Measurements from ENCODE around the gene SWAP70.

The SWAP70 gene

DNA sequence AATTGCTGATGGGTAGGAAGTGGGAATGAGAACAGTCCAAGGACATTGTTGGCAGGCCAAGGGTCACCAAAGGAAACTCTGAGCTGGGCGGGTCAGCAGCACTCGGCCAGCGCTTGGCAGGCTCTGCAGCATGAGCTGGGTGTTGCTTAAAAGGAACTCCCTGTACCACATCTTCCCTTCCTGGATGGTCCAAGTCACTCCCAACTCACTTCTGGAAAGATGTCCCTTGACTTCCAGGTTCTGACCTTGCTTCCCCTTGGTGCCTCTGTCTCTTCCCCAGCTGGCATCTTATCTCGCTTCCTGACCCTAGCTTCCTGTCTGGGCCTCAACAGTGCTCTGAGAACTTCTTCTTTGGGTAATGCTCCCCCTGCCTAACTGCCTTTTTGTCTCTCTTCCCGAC, 24.8 kb upstream of the SWAP70 start:
- H3K4me3 ChIP-seq (ENCODE audit: low read length): no peak overlapping the region
- TF ChIP-seq, protein P1, sequence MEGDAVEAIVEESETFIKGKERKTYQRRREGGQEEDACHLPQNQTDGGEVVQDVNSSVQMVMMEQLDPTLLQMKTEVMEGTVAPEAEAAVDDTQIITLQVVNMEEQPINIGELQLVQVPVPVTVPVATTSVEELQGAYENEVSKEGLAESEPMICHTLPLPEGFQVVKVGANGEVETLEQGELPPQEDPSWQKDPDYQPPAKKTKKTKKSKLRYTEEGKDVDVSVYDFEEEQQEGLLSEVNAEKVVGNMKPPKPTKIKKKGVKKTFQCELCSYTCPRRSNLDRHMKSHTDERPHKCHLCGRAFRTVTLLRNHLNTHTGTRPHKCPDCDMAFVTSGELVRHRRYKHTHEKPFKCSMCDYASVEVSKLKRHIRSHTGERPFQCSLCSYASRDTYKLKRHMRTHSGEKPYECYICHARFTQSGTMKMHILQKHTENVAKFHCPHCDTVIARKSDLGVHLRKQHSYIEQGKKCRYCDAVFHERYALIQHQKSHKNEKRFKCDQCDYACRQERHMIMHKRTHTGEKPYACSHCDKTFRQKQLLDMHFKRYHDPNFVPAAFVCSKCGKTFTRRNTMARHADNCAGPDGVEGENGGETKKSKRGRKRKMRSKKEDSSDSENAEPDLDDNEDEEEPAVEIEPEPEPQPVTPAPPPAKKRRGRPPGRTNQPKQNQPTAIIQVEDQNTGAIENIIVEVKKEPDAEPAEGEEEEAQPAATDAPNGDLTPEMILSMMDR (IDR thresholded peaks at IDR 0.05; ENCODE audit: insufficient read depth, low read depth, low read length, missing control alignments): no peak
- DNase-seq (ENCODE audit: low read depth): no peak

DNA sequence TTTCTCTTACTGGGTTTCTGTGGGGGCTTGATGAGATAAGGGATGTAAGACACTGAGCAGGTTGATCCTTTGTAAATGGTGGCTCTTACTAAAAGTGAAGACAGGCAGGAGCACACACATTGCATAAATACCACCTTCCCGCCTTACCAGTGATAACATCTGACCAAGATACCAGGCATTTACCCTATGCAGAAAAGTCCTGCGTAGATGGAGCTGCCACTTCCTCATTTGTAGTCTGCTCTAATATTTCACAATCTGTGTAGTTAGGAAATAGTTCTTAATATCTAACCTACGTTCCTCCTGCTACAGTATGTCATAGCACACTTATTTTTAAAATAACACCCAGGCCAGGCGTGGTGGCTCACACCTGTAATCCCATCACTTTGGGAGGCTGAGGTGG, 23.9 kb upstream of the SWAP70 start:
- DNase-seq (ENCODE audit: low read depth): no peak
- no peak overlapping the region for H3K4me3 ChIP-seq (ENCODE audit: low read length)
- TF ChIP-seq, protein P1 (IDR thresholded peaks at IDR 0.05; ENCODE audit: insufficient read depth, low read depth, low read length, missing control alignments): no peak

DNA sequence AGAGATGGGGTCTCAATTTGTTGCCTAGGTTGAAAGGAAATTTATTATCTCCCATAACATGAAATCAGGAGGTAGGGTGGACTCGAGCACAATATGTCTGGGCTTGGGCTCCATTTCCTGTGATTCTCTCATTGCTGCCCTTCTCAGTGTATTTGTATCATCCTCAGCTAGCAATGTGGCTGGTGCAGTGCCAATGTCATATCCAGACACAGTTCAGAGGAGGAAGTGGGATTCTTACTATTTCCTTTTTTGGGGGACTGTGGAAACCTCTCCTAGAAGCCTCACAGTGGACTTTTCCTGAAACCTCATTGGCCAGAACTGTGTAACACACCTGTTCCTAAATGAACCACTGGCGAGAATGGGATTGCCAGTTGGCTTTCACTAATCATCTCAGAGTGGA, 21.0 kb upstream of the SWAP70 start:
- H3K4me3 ChIP-seq (ENCODE audit: low read length): no peak overlapping the region
- no peak for DNase-seq (ENCODE audit: low read depth)
- TF ChIP-seq, protein P1 (IDR thresholded peaks at IDR 0.05; ENCODE audit: insufficient read depth, low read depth, low read length, missing control alignments): no peak

DNA sequence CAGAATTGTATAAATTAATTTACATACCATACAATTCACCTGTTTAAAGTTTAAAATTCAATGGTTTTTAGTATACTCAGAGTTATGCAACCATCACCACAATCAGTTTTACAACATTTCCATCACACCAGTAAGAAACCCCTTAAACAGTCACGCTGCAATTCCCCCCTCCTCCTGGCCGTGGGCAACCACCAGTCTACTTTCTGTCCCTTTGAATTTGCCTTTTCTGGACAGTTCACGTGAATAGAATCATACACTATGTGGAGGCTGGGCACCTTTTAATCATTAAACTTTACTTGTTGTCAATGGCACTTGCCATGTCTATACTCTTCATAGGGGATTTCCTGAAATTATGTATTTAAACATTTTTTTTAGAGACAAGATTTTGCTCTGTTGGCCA, 20.1 kb upstream of the SWAP70 start:
- DNase-seq (ENCODE audit: low read depth): no peak
- H3K4me3 ChIP-seq (ENCODE audit: low read length): no peak overlapping the region
- TF ChIP-seq, protein P1 (IDR thresholded peaks at IDR 0.05; ENCODE audit: insufficient read depth, low read depth, low read length, missing control alignments): no peak

DNA sequence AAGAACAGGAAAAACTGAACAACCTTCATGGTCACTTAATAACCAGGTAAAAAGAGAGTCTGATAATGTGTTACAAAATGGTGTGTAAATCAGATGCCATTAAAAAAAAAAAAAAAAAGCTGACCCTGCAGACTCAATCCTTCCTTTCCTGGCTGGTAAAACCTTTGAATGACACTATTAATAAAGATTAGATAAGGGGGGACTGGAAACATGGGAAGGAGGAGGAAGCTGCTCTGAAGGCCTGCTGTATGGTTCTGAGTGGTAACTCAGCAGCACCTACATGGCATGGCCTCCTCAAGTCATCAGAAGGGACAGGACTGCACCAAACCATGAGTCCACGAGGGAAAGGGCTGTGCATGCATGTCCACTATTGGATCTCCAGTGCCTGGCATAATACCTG, 18.0 kb upstream of the SWAP70 start:
- TF ChIP-seq, protein P1 (IDR thresholded peaks at IDR 0.05; ENCODE audit: insufficient read depth, low read depth, low read length, missing control alignments): no peak
- no peak overlapping the region for H3K4me3 ChIP-seq (ENCODE audit: low read length)
- DNase-seq (ENCODE audit: low read depth): no peak

DNA sequence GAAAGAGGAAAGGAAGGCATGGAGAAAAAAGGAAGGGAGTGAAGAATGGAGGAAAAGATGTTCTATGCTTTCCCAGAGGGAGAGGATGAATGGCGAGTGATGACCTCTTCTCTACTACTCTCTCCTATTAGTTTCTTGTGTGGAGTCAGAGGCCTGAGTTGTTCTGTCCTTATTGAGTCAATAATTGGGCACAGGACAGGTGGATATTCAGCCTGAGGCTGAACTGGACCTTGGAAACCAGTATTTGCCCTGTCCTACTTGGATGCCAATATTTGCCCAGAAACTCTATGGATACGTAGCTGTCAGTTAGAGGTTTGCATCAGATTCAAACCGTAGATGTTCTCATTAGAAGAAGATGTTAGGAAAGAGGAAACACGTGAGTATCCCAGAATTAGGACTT, 17.6 kb upstream of the SWAP70 start:
- no peak overlapping the region for H3K4me3 ChIP-seq (ENCODE audit: low read length)
- DNase-seq (ENCODE audit: low read depth): no peak
- TF ChIP-seq, protein P1 (IDR thresholded peaks at IDR 0.05; ENCODE audit: insufficient read depth, low read depth, low read length, missing control alignments): no peak

DNA sequence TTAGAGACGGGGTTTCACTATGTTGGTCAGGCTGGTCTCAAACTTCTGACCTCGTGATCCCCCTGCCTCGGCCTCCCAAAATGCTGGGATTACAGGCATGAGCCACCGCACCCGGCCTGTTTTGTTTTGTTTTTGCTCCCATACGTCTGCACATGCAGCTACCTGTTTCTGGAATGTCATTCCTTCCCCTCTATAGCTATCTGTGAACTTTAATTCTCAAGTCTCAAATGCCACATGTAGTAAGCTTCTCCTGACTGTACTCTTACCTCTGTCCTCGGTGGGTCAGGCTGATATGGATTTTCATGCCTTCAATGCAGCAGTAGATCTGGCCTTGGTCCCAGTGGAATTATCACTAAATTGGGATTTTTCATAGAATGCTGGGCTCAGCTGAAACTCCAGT, 12.4 kb upstream of the SWAP70 start:
- TF ChIP-seq, protein P1 (IDR thresholded peaks at IDR 0.05; ENCODE audit: insufficient read depth, low read depth, low read length, missing control alignments): no peak
- H3K4me3 ChIP-seq (ENCODE audit: low read length): no peak overlapping the region

More for the DNA sequence above, 12.4 kb upstream of the SWAP70 start:
- DNase-seq (ENCODE audit: low read depth): peak; percentile 31

Data from epithelial cell of esophagus (primary cell).